BLaER1 treated with 17β-estradiol and CSF1 and Interleukin-3, amounts not matched to agents 10 nM and 100 nM (cell line): Measurements from ENCODE around the gene RNF225.
"Not testable (repeated sequence)": the region's sequence is repeated elsewhere in the genome, so short reads cannot be mapped to it uniquely, and the experiment has no call there.

Source experiments
- H3K27ac ChIP-seq, 11 experiments: shearing (Covaris generic); formaldehyde crosslinking; 2 replicates each; pipeline ENCODE4 v1.8.1; 2022
- H3K27me3 ChIP-seq, 11 experiments: shearing (Covaris generic); formaldehyde crosslinking; 2 replicates each; pipeline ENCODE4 v1.8.1; 2022
- H3K36me3 ChIP-seq, 11 experiments: shearing (Covaris generic); formaldehyde crosslinking; 2 replicates each; pipeline ENCODE4 v1.8.1; 2022
- H3K4me1 ChIP-seq, 10 experiments: shearing (Covaris generic); formaldehyde crosslinking; 2 replicates each; pipeline ENCODE4 v1.8.1; 2022
- H3K4me2 ChIP-seq, 11 experiments: shearing (Covaris generic); formaldehyde crosslinking; 2 replicates each; pipeline ENCODE4 v1.8.1; 2022
- H3K4me3 ChIP-seq, 10 experiments: shearing (Covaris generic); formaldehyde crosslinking; 2 replicates each; pipeline ENCODE4 v1.8.1; 2022
- H3K9ac ChIP-seq, 11 experiments: shearing (Covaris generic); formaldehyde crosslinking; 2 replicates each; pipeline ENCODE4 v1.8.1; 2022
- H3K9me3 ChIP-seq, 11 experiments: shearing (Covaris generic); formaldehyde crosslinking; replicated peaks in 1 of 11; 2 replicates each; pipeline ENCODE4 v1.8.1; 2022
- H4K20me1 ChIP-seq, 11 experiments: shearing (Covaris generic); formaldehyde crosslinking; 2 replicates each; pipeline ENCODE4 v1.8.1; 2022
- Cebpa-rat ChIP-seq, 11 experiments: shearing (Covaris generic); IDR thresholded peaks; 2 replicates each; pipeline ENCODE4 v1.8.1; 2022

RNF225 gene

GRCh38 chr19:58399903-58400302 is 4.4 kb downstream of the RNF225 start:
- H3K27ac ChIP-seq: no peak overlapping the region
- H4K20me1 ChIP-seq: peaks cover under 1 to 34% (median 28%) of the 10 kb centered on the region in 11 experiments; a peak in 21 of 22 replicates
- H3K4me2 ChIP-seq: no peak overlapping the region
- H3K4me1 ChIP-seq: peaks cover 13 to 23% (median 18%) of the 10 kb centered on the region in 10 experiments
- no peak overlapping the region for H3K4me3 ChIP-seq
- H3K9ac ChIP-seq: no peak overlapping the region
- H3K36me3 ChIP-seq: peaks cover 6 to 24% (median 14%) of the 10 kb centered on the region in 11 experiments
- TF ChIP-seq Cebpa-rat (IDR thresholded peaks at IDR 0.05): no peak
- no peaks in the 10 kb centered on the region; a peak in 1 of 22 replicates for H3K9me3 ChIP-seq
- peaks cover 0 to 16% (median 7%) of the 10 kb centered on the region in 11 experiments; a peak in 12 of 22 replicates for H3K27me3 ChIP-seq

- Histone ChIP-seq H3K27me3 (peaks cover 0 to 13% (median 7%) of the 10 kb centered on the region in 11 experiments; a peak in 12 of 22 replicates), H3K36me3 (peaks cover 1 to 19% (median 9%) of the 10 kb centered on the region in 11 experiments; a peak in 17 of 22 replicates), H3K4me3 (peak overlapping the region in 2 of 10 experiments; percentile 18 to 67; a peak in 1 of 20 replicates), H3K9me3 (no peaks in the 10 kb centered on the region; a peak in 1 of 22 replicates), H3K27ac (peak overlapping the region in 4 of 11 experiments; percentile 17 to 47 (median 34); a peak in 4 of 22 replicates), H4K20me1 (peaks cover 0 to 29% (median 23%) of the 10 kb centered on the region in 11 experiments; a peak in 19 of 22 replicates), H3K9ac (peak overlapping the region in 5 of 11 experiments; percentile 9 to 46 (median 31); a peak in 4 of 22 replicates), H3K4me2 (peak overlapping the region; percentile 52 to 90 (median 74)), H3K4me1 (peaks cover 13 to 23% (median 18%) of the 10 kb centered on the region in 10 experiments)
- no peak for TF ChIP-seq Cebpa-rat (IDR thresholded peaks at IDR 0.05)
These were observed 5.0 kb downstream of the RNF225 start for GRCh38 chr19:58400316-58400915.

GRCh38 chr19:58400916-58401839 is 5.7 kb downstream of the RNF225 start:
- peak overlapping the region; percentile 67 to 78 (median 70) for H3K4me3 ChIP-seq
- peak in 1 of 11 experiments; percentile 59; a peak in 1 of 22 replicates for TF ChIP-seq Cebpa-rat (IDR thresholded peaks at IDR 0.05)
- peak overlapping the region; percentile 41 to 77 (median 64); a peak in 20 of 22 replicates for H3K27ac ChIP-seq
- peaks cover 0 to 7% (median 1%) of the 10 kb centered on the region in 11 experiments; a peak in 10 of 22 replicates for H3K27me3 ChIP-seq
- H3K9me3 ChIP-seq: no peaks in the 10 kb centered on the region; a peak in 1 of 22 replicates
- peaks cover 0 to 21% (median 15%) of the 10 kb centered on the region in 11 experiments; a peak in 13 of 22 replicates for H4K20me1 ChIP-seq
- peak overlapping the region; percentile 75 to 91 (median 84) for H3K4me2 ChIP-seq
- peaks cover 13 to 23% (median 18%) of the 10 kb centered on the region in 10 experiments for H3K4me1 ChIP-seq
- H3K36me3 ChIP-seq: peaks cover 0 to 11% (median 1%) of the 10 kb centered on the region in 11 experiments; a peak in 8 of 22 replicates
- H3K9ac ChIP-seq: peak overlapping the region; percentile 71 to 85 (median 80)

- Histone ChIP-seq H3K4me2 (peak overlapping the region; percentile 68 to 91 (median 83)), H3K27me3 (no peaks in the 10 kb centered on the region), H3K4me1 (peaks cover 18 to 29% (median 24%) of the 10 kb centered on the region in 10 experiments), H3K27ac (peak overlapping the region; percentile 41 to 77 (median 64); a peak in 20 of 22 replicates), H3K36me3 (peaks cover 0 to 7% (median 0%) of the 10 kb centered on the region in 11 experiments; a peak in 4 of 22 replicates), H3K9me3 (no peaks in the 10 kb centered on the region; a peak in 1 of 22 replicates), H3K9ac (peak overlapping the region; percentile 71 to 85 (median 80)), H3K4me3 (peak overlapping the region; percentile 67 to 78 (median 70)), H4K20me1 (peaks cover 0 to 16% (median 9%) of the 10 kb centered on the region in 11 experiments; a peak in 11 of 22 replicates)
- no peak for TF ChIP-seq Cebpa-rat (IDR thresholded peaks at IDR 0.05)
These were observed 6.5 kb downstream of the RNF225 start for GRCh38 chr19:58401840-58402421.

GRCh38 chr19:58403920-58404478 is 8.5 kb downstream of the RNF225 start:
- H4K20me1 ChIP-seq, H3K36me3 ChIP-seq, H3K4me3 ChIP-seq, H3K9ac ChIP-seq, H3K27ac ChIP-seq, H3K27me3 ChIP-seq, H3K4me2 ChIP-seq, H3K9me3 ChIP-seq: not testable (repeated sequence)
- H3K4me1 ChIP-seq: peaks cover 26 to 38% (median 33%) of the 10 kb centered on the region in 10 experiments

GRCh38 chr19:58406818-58407657 is 11.6 kb downstream of the RNF225 start:
- H3K4me3 ChIP-seq: peak overlapping the region; percentile 84 to 98 (median 92)
- H3K27ac ChIP-seq: peak overlapping the region in 10 of 11 experiments; percentile 78 to 92 (median 84); a peak in 21 of 22 replicates
- H3K9me3 ChIP-seq: no peaks in the 10 kb centered on the region; a peak in 1 of 22 replicates
- TF ChIP-seq Cebpa-rat (IDR thresholded peaks at IDR 0.05): no peak
- peaks cover 0 to 13% (median 0%) of the 10 kb centered on the region in 11 experiments; a peak in 4 of 22 replicates for H3K36me3 ChIP-seq
- no peaks in the 10 kb centered on the region for H3K27me3 ChIP-seq
- peaks cover 0 to 12% (median 0%) of the 10 kb centered on the region in 11 experiments; a peak in 3 of 22 replicates for H4K20me1 ChIP-seq
- H3K4me1 ChIP-seq: peaks cover 27 to 35% (median 32%) of the 10 kb centered on the region in 10 experiments
- H3K9ac ChIP-seq: peak overlapping the region; percentile 77 to 91 (median 85)
- peak overlapping the region; percentile 85 to 100 (median 97) for H3K4me2 ChIP-seq

GRCh38 chr19:58407658-58408151 is 12.2 kb downstream of the RNF225 start:
- Histone ChIP-seq H4K20me1 (peaks cover 0 to 12% (median 0%) of the 10 kb centered on the region in 11 experiments; a peak in 3 of 22 replicates), H3K4me1 (peaks cover 24 to 28% (median 27%) of the 10 kb centered on the region in 10 experiments), H3K36me3 (peaks cover 0 to 18% (median 0%) of the 10 kb centered on the region in 11 experiments; a peak in 4 of 22 replicates), H3K27me3 (no peaks in the 10 kb centered on the region), H3K4me2 (peak overlapping the region; percentile 85 to 100 (median 97)), H3K9me3 (no peaks in the 10 kb centered on the region; a peak in 1 of 22 replicates), H3K4me3 (peak overlapping the region; percentile 84 to 98 (median 92)), H3K27ac (peak overlapping the region; percentile 75 to 92 (median 84)), H3K9ac (peak overlapping the region; percentile 77 to 91 (median 85))
- no peak for TF ChIP-seq Cebpa-rat (IDR thresholded peaks at IDR 0.05)
